HG03457 (cell line): ENCODE measurements around the gene CCNA2.
A peak's percentile ranks its signal among the peaks of the same experiment; 100 is the strongest.

Experiments used
- ATAC-seq: cut with Tn5 transposase; IDR thresholded peaks from one replicate; pipeline ENCODE4 v1.9.1; 2021; ENCODE audit warnings: moderate number of reproducible peaks; ENCODE audit not compliant: unreplicated experiment

The CCNA2 gene

GRCh38 chr4:121823505-121824170 is at the start of gene CCNA2:
TSS of gene CCNA2 (minus strand) at chr4:121823883. CDS start at chr4:121823628, 255 bp downstream.
- ATAC-seq, result peak; percentile 89

- peak; percentile 100 for ATAC-seq
Measured at GRCh38 chr4:121869841-121870822, 46.4 kb upstream of the CCNA2 start, which contains the start of gene BBS7. TSS of gene BBS7 (minus strand) at chr4:121870474. CDS start at chr4:121870313, 161 bp downstream.

GRCh38 chr4:121863799-121864198 is 40.1 kb upstream of the CCNA2 start:
- ATAC-seq, result no peak

GRCh38 chr4:121861426-121861825 is 37.7 kb upstream of the CCNA2 start:
- ATAC-seq, result no peak

- no peak for ATAC-seq
Measured at GRCh38 chr4:121860121-121860520, 36.4 kb upstream of the CCNA2 start.

- no peak for ATAC-seq
Measured at GRCh38 chr4:121851354-121851753, 27.7 kb upstream of the CCNA2 start.

GRCh38 chr4:121846662-121847061 is 23.0 kb upstream of the CCNA2 start:
- ATAC-seq, result no peak

- no peak for ATAC-seq
Measured at GRCh38 chr4:121842862-121843261, 19.2 kb upstream of the CCNA2 start.

- ATAC-seq, result no peak
Measured at GRCh38 chr4:121838136-121838535, 14.5 kb upstream of the CCNA2 start.

GRCh38 chr4:121829511-121829910 is 5.8 kb upstream of the CCNA2 start:
- no peak for ATAC-seq

- ATAC-seq, result no peak
Measured at GRCh38 chr4:121827853-121828252, 4.2 kb upstream of the CCNA2 start.

GRCh38 chr4:121824950-121825349 is 1.3 kb upstream of the CCNA2 start:
- no peak for ATAC-seq

GRCh38 chr4:121824171-121824527 is 466 bp upstream of the CCNA2 start:
- ATAC-seq, result no peak

- peak; percentile 27 for ATAC-seq
Measured at GRCh38 chr4:121822796-121823504, 733 bp downstream of the CCNA2 start.

- ATAC-seq, result no peak
Measured at GRCh38 chr4:121822047-121822446, 1.6 kb downstream of the CCNA2 start.

- ATAC-seq, result no peak
Measured at GRCh38 chr4:121819216-121819965, 4.3 kb downstream of the CCNA2 start.

- no peak for ATAC-seq
Measured at GRCh38 chr4:121818215-121818614, 5.5 kb downstream of the CCNA2 start.

GRCh38 chr4:121817701-121818100 is 6.0 kb downstream of the CCNA2 start:
- no peak for ATAC-seq

- ATAC-seq, result no peak
Measured at GRCh38 chr4:121817006-121817405, 6.7 kb downstream of the CCNA2 start.

GRCh38 chr4:121814756-121815155 is 8.9 kb downstream of the CCNA2 start:
- no peak for ATAC-seq

GRCh38 chr4:121811122-121811521 is 12.6 kb downstream of the CCNA2 start:
- ATAC-seq, result no peak
